ENCODE results near the gene TEDC1. TPM values are rescaled to one million over a fixed set of nuclear protein-coding genes. Genes with fewer than 3 reads are reported as not detected.

TEDC1 gene
- total RNA-seq, 1 experiment from 2014 or later: 26.2 TPM

- Histone ChIP-seq H3K4ac (ENCODE audit: low read depth, low read length) (no peak overlapping the region), H4K91ac (ENCODE audit: insufficient read length, low read depth, low read length) (no peak overlapping the region), H2BK120ac (ENCODE audit: low read depth, low read length, poor library complexity, severe bottlenecking) (no peak overlapping the region), H3K27me3 (ENCODE audit: insufficient read depth, low read length) (no peaks in the 10 kb centered on the region), H3T11ph (ENCODE audit: low read length) (no peak overlapping the region), H3K18ac (ENCODE audit: insufficient read length, low read depth, low read length) (no peak overlapping the region), H3K4me1 (ENCODE audit: insufficient read depth, low read length) (no peaks in the 10 kb centered on the region), H4K5ac (ENCODE audit: insufficient read length, low read depth, low read length) (no peak overlapping the region), H2BK12ac (ENCODE audit: insufficient read length, low read depth, low read length) (no peak overlapping the region), H2AFZ (ENCODE audit: low read length) (no peak overlapping the region), H2AK5ac (ENCODE audit: insufficient read length, low read length) (no peak overlapping the region), H3K4me2 (ENCODE audit: insufficient read depth, insufficient read length, low read length) (no peak overlapping the region), H2BK20ac (ENCODE audit: low read depth, low read length, poor library complexity, severe bottlenecking) (no peak overlapping the region), H2BK5ac (ENCODE audit: insufficient read length, low read length) (no peak overlapping the region), H3K27ac (ENCODE audit: insufficient read length, low read depth, low read length) (no peak overlapping the region), H3K9ac (ENCODE audit: extremely low read depth, insufficient read length, low read length) (no peak overlapping the region), H3K23me2 (ENCODE audit: insufficient read length, low read depth, low read length, poor library complexity, severe bottlenecking) (peaks cover 2% of the 10 kb centered on the region), H3K79me2 (ENCODE audit: insufficient read depth, low read length) (no peaks in the 10 kb centered on the region), H3K79me1 (ENCODE audit: insufficient read depth, low read depth, low read length, poor library complexity, severe bottlenecking) (no peaks in the 10 kb centered on the region), H3K14ac (ENCODE audit: insufficient read depth, low read length) (no peak overlapping the region; the same call in 1 of the 2 replicates), H3K9me3 (ENCODE audit: control insufficient read depth, low read depth, low read length) (no peaks in the 10 kb centered on the region), H4K8ac (replicated peaks; ENCODE audit: insufficient read length, low read depth, low read length) (no peak overlapping the region), H2BK15ac (ENCODE audit: low read depth, low read length) (no peak overlapping the region), H3K56ac (ENCODE audit: insufficient read length, low read depth, low read length) (no peak overlapping the region), H4K20me1 (ENCODE audit: control insufficient read depth, insufficient read depth, insufficient read length) (no peaks in the 10 kb centered on the region), H3K23ac (ENCODE audit: insufficient read length, low read depth, low read length) (no peak overlapping the region)
- H3K27me3 Mint-ChIP-seq (ENCODE audit: low read depth): no peaks in the 10 kb centered on the region
- DNase-seq: peak; percentile 26
- peaks cover 0 to 4% of the 10 kb centered on the region in 2 experiments; a peak in 2 of 4 replicates for H3K4me1 Mint-ChIP-seq
- WGBS (ENCODE audit: extremely low coverage, insufficient read length, low lambda C conversion rate): no CpG with 5 or more reads among the region's 31 CpGs
- no peaks in the 10 kb centered on the region; a peak in 1 of 5 replicates for H3K9me3 Mint-ChIP-seq
- peaks cover 0 to 5% (median 0%) of the 10 kb centered on the region in 3 experiments; a peak in 2 of 7 replicates for H3K36me3 Mint-ChIP-seq (ENCODE audit: insufficient read depth in 1 of 3, low read depth in 3 of 3)
- no peak for TF ChIP-seq CTCF (conservative IDR thresholded peaks at IDR 0.05)
- no peak overlapping the region for H3K27ac Mint-ChIP-seq
- H3K4me3 Mint-ChIP-seq: no peak overlapping the region
These were observed 6.8 kb downstream of the TEDC1 start for GRCh38 chr14:105497671-105498429.

Measured in H9 (cell line).